Skeletal muscle tissue (tissue), 4 donors: ENCODE measurements around the gene NUMB. TPM values are rescaled to one million over a fixed set of nuclear protein-coding genes. Genes with fewer than 3 reads are reported as not detected.
"Not testable (repeated sequence)": the region's sequence is repeated elsewhere in the genome, so short reads cannot be mapped to it uniquely, and the experiment has no call there.

Experiments
- H3K27ac ChIP-seq: one replicate; pipeline ENCODE4 v1.7.0; 2013; ENCODE audit warnings: mild to moderate bottlenecking, low read depth, low read length, inconsistent platforms
- H3K27me3 ChIP-seq, 3 donors: one replicate each; pipeline ENCODE4 v1.7.0; 2013; ENCODE audit warnings: low read length in 3 of 3; ENCODE audit not compliant: control insufficient read depth in 3 of 3, insufficient read depth in 3 of 3
- H3K36me3 ChIP-seq, 3 donors: one replicate each; pipeline ENCODE4 v1.7.0; 2013; ENCODE audit warnings: low read length in 3 of 3; ENCODE audit not compliant: control insufficient read depth in 3 of 3, insufficient read depth in 3 of 3
- H3K4me1 ChIP-seq, 3 donors: one replicate each; pipeline ENCODE4 v1.7.0; 2013; ENCODE audit warnings: low read length in 3 of 3, mild to moderate bottlenecking in 3 of 3; ENCODE audit not compliant: control insufficient read depth in 3 of 3, insufficient read depth in 3 of 3
- H3K4me3 ChIP-seq, 3 donors: one replicate each; pipeline ENCODE4 v1.7.0; 2013; ENCODE audit warnings: low read length in 3 of 3
- H3K9ac ChIP-seq, 3 donors: one replicate each; pipeline ENCODE4 v1.7.0; 2013; ENCODE audit warnings: low read length in 3 of 3, mild to moderate bottlenecking in 3 of 3, moderate library complexity in 2 of 3, low read depth in 1 of 3
- H3K9me3 ChIP-seq, 3 donors: one replicate each; pipeline ENCODE4 v1.7.0; 2013; ENCODE audit warnings: low read length in 3 of 3; ENCODE audit not compliant: control insufficient read depth in 3 of 3
- total RNA-seq: library from RNA; depleted of rRNA; stranded (reverse); fragments of >200 nt; gene quantifications from one replicate; pipeline ENCODE4 v1.2.3, GENCODE V29; 2014
- donor health status: Osteomylitis.

Gene NUMB
- total RNA-seq, 1 donor from 2014 or later = 17.2 TPM

DNA sequence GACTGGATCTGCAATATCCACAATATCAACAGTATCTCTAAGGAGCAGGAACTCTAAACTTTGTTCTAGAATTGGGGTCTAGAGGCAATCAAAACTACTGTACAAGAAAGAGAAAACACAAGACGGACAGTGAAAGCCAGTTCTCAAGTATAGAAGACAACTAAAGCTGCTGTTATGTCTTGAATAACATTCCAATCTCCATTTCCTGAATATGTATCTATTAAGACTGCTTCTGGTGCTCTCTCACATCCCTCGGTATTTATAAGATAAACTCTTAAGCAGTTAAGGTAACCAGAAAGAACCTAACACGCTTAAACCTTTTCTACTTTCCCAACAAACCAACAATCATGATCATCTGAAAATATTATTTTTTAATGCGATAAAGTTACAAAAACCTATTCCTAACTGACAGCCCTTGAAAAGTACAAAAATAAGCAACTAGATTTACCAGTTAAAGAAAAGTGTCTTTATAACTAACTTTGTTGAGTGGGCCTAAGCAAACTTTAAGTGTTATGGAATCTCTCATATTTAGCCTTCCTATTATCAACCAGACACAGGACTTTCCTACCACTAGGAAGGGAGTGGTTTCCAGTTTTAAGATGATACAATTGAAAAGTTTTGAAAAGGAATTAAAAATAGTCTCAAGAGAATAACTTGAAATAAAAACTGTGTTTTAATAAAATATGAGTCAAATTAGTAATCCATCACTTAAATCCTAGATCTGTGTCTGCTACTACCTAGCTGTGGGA is 30.7 kb downstream of the NUMB start:
- Histone ChIP-seq H3K9me3 (no peaks in the 10 kb centered on the region), H3K36me3 (peaks cover 0 to 2% (median 0%) of the 10 kb centered on the region in 3 donors), H3K27me3 (no peaks in the 10 kb centered on the region), H3K27ac (peak overlapping the region; percentile 36), H3K4me3 (no peak overlapping the region), H3K4me1 (peaks cover under 1 to 3% (median 2%) of the 10 kb centered on the region in 3 donors), H3K9ac (no peak overlapping the region)

DNA sequence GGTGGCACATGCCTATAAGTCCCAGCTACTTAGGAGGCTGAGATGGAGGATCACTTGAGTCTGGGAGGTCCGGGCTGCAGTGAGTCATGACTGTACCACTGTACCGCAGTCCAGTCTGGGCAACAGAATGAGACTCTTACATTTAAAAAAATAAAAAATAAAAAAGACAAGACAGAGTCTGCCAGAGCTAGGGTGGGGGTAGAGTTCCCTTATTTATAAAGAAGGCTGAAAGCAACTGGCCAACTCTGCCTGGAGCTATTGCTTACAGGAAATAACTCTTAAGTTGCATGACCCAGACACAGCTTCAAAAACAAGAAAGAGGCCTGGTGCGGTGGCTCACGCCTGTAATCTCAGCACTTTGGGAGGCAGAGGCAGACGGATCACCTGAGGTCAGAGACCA is 31.5 kb downstream of the NUMB start:
- Histone ChIP-seq H3K9me3 (no peaks in the 10 kb centered on the region), H3K4me3 (no peak overlapping the region), H3K4me1 (peaks cover 3 to 5% (median 4%) of the 10 kb centered on the region in 3 donors), H3K27ac (peak overlapping the region; percentile 36), H3K27me3 (no peaks in the 10 kb centered on the region), H3K9ac (no peak overlapping the region), H3K36me3 (peaks cover 0 to 2% (median 0%) of the 10 kb centered on the region in 3 donors)

DNA sequence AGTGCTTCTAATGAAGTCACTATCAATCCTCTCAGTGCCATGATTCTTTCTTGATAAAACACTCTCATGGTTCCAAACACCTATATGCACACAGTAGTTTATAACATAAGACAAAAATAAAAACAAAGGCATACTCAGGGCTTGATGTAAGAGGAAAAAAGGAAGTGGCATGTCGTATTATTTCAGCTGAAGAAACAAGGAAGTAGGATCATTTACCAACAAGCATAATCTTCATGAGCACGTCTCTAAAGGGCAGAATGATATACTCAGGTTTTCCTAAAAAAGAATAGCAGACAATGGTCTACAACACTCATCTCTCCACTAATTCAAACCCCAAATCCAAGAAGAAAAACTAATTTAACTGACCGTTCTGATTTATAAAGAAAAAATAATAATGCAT is 33.9 kb downstream of the NUMB start:
- Histone ChIP-seq H3K4me3 (no peak overlapping the region), H3K4me1 (peaks cover 3 to 5% (median 4%) of the 10 kb centered on the region in 3 donors), H3K9me3 (no peaks in the 10 kb centered on the region), H3K36me3 (no peaks in the 10 kb centered on the region), H3K9ac (no peak overlapping the region), H3K27ac (no peak overlapping the region), H3K27me3 (no peaks in the 10 kb centered on the region)

DNA sequence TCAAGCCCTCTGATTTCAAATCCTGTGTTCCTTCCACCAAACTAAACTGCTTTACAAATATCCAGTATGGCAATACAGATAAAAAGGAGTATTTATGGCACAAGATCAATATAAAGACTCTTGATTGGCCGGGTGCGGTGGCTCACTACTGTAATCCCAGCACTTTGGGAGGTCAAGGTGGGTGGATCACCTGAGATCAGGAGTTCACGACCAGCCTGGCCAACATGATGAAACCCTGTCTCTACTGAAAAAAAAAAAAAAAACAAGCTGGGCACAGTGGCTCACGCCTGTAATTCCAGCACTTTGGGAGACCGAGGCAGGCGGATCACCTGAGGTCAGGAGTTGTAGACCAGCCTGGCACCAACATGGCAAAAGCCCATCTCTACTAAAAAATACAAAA is 35.3 kb downstream of the NUMB start:
- H3K27me3 ChIP-seq, H3K4me1 ChIP-seq, H3K36me3 ChIP-seq, H3K4me3 ChIP-seq, H3K9me3 ChIP-seq, H3K27ac ChIP-seq, H3K9ac ChIP-seq: not testable (repeated sequence)

DNA sequence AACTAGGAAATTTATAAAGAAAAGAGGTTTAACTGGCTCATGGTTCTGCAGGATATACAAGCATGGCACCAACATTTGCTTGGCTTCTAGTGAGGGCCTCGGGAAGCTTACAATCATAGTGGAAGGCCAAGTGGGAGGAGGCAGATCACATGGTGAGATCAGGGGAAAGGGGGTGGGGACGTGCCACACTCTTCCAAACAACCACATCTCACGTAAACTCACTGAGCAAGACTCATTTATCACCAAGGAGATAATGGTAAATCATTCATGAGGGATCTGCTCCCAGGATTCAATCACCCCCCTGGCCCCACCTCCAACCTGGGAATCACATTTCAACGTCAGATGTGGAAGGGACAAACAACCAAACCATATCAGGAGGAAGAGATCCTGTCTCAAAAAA is 35.8 kb downstream of the NUMB start:
- H3K4me1 ChIP-seq = peaks cover 2 to 5% (median 4%) of the 10 kb centered on the region in 3 donors
- H3K4me3 ChIP-seq = no peak overlapping the region
- no peaks in the 10 kb centered on the region for H3K27me3 ChIP-seq
- H3K9ac ChIP-seq = no peak overlapping the region
- no peaks in the 10 kb centered on the region for H3K36me3 ChIP-seq
- no peak overlapping the region for H3K27ac ChIP-seq
- no peaks in the 10 kb centered on the region for H3K9me3 ChIP-seq

DNA sequence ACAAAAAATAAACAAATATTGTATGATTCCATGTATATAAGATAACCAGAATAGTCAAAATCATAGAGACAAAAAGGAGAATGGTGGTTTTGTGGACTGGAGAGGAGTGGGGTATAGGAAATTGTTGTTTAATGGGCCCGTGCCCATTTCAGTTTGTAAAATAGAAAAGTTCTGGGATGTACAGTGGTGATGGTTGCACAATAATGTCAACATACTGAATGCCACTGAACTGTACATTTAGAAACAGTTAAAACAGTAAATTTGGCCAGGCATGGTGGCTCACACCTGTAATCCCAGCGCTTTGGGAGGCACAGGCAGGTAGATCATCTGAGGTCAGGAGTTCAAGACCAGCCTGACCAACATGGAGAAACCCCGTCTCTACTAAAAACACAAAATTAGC is 40.1 kb downstream of the NUMB start:
- Histone ChIP-seq H3K27me3 (no peaks in the 10 kb centered on the region), H3K4me3 (no peak overlapping the region), H3K27ac (no peak overlapping the region)

DNA sequence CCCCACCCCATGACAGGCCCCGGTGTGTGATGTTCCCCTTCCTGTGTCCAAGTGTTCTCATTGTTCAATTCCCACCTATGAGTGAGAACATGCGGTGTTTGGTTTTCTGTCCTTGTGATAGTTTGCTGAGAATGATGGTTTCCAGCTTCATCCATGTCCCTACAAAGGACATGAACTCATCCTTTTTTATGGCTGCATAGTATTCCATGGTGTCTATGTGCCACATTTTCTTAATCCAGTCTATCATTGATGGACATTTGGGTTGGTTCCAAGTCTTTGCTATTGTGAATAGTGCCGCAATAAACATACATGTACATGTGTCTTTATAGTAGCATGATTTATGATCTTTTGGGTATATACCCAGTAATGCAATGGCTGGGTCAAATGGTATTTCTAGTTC is 52.1 kb downstream of the NUMB start:
- not testable (repeated sequence) for H3K27me3 ChIP-seq, H3K4me1 ChIP-seq, H3K36me3 ChIP-seq, H3K9ac ChIP-seq, H3K27ac ChIP-seq, H3K9me3 ChIP-seq, H3K4me3 ChIP-seq

More for the DNA sequence above, 40.1 kb downstream of the NUMB start:
- Histone ChIP-seq H3K9ac (no peak overlapping the region), H3K36me3 (no peaks in the 10 kb centered on the region), H3K9me3 (no peaks in the 10 kb centered on the region), H3K4me1 (peaks cover 0 to 4% (median 3%) of the 10 kb centered on the region in 3 donors)

DNA sequence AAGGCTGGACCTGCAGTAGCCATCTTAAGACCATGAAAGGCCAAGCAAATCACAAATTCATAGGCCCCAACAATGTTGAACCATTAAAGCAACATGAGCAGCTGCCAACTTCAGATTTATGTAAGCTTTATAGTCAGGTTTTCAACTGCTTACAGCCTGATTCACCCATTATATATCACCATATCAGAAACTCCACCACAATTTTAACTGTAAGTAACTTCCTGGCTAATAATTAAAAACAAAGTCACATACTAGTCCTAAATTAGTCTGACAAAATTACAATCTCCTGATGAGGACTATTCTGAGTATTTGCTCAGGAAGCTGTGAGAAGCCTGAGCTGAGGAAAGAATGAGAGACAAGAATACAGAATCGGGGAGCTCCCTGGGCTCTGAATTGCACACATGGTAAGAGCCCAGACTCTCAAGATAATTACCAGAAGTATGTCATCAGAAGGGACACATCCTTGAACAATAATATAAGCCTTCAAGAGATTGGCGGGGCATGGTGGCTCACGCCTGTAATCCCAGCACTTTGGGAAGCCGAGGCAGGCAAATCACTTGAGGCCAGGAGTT is 55.1 kb downstream of the NUMB start:
- H3K9me3 ChIP-seq = no peaks in the 10 kb centered on the region
- no peak overlapping the region for H3K4me3 ChIP-seq
- H3K4me1 ChIP-seq = no peaks in the 10 kb centered on the region
- H3K27ac ChIP-seq = no peak overlapping the region
- H3K9ac ChIP-seq = no peak overlapping the region
- no peaks in the 10 kb centered on the region for H3K36me3 ChIP-seq
- H3K27me3 ChIP-seq = no peaks in the 10 kb centered on the region

DNA sequence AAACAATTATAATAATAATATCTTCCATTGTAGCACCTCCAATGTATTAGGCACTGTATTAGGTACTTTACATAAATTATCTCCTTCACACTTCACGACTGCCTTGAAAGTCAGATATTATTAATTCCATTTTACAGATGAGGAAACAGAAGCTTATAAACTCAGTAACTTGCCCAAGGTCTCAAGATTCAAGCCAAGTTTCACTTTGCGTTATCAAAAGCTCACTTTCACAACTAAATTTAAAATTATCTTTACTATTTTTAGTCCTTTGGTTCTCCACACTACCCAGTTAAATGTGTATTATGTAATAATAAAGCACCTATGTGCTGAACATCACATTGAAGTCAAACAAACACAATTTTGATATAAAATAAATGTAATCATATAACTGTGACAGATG is 55.8 kb downstream of the NUMB start:
- no peaks in the 10 kb centered on the region for H3K9me3 ChIP-seq
- H3K27me3 ChIP-seq = no peaks in the 10 kb centered on the region
- no peaks in the 10 kb centered on the region for H3K36me3 ChIP-seq
- H3K4me1 ChIP-seq = peaks cover 0 to 2% (median 0%) of the 10 kb centered on the region in 3 donors
- H3K9ac ChIP-seq = no peak overlapping the region
- no peak overlapping the region for H3K4me3 ChIP-seq
- no peak overlapping the region for H3K27ac ChIP-seq

DNA sequence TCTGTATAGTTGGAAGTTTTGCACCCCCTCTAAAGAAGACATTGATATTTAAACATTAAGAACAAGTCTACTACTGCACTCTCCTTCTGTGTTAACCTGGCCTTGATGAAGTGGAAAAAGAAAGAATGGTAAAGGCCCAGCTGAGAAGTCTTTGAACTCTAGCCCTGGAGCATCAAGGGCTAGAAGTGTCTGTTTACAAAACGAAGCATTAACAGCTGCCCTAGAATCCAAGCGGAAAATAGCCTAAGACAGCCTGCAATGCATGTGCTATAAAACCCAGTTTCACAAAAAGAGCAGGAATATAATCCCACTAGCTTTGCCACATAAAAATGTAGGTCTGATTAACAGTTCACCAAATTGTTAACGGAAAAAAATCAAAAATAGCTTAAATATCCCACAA is 60.5 kb downstream of the NUMB start:
- no peaks in the 10 kb centered on the region for H3K9me3 ChIP-seq
- no peak overlapping the region for H3K27ac ChIP-seq
- H3K36me3 ChIP-seq = no peaks in the 10 kb centered on the region
- H3K9ac ChIP-seq = no peak overlapping the region
- H3K4me1 ChIP-seq = peaks cover 0 to 3% (median 2%) of the 10 kb centered on the region in 3 donors
- H3K27me3 ChIP-seq = no peaks in the 10 kb centered on the region
- H3K4me3 ChIP-seq = no peak overlapping the region
